Measurements from ENCODE around the gene TRIM63.

TRIM63 gene

GRCh38 chr1:26053718-26054560 lies 13.5 kb downstream of the TRIM63 start:
- no peak for DNase-seq

- no peak for DNase-seq
Measured at GRCh38 chr1:26050248-26050640, 17.2 kb downstream of the TRIM63 start.

GRCh38 chr1:26049531-26050247 lies 17.7 kb downstream of the TRIM63 start:
- DNase-seq: no peak

- DNase-seq: no peak
Measured at GRCh38 chr1:26047278-26047874, 20.1 kb downstream of the TRIM63 start.

- no peak for DNase-seq
Measured at GRCh38 chr1:26046246-26047095, 21.0 kb downstream of the TRIM63 start.

GRCh38 chr1:26045722-26046245 lies 21.6 kb downstream of the TRIM63 start, which contains the start of gene SLC30A2:
Gene SLC30A2 (minus strand): TSS chr1:26046118. CDS start chr1:26045896, 222 bp downstream.
- DNase-seq: no peak

GRCh38 chr1:26044971-26045721 lies 22.3 kb downstream of the TRIM63 start:
- DNase-seq: no peak

GRCh38 chr1:26044414-26044813 lies 23.0 kb downstream of the TRIM63 start:
- no peak for DNase-seq

GRCh38 chr1:26043765-26044164 lies 23.7 kb downstream of the TRIM63 start:
- no peak for DNase-seq

GRCh38 chr1:26041978-26042377 lies 25.5 kb downstream of the TRIM63 start:
- DNase-seq: no peak

GRCh38 chr1:26041401-26041800 lies 26.0 kb downstream of the TRIM63 start:
- no peak for DNase-seq

GRCh38 chr1:26038904-26039303 lies 28.5 kb downstream of the TRIM63 start:
- DNase-seq: no peak

- no peak for DNase-seq
Measured at GRCh38 chr1:26038477-26038876, 29.0 kb downstream of the TRIM63 start.

GRCh38 chr1:26037904-26038303 lies 29.5 kb downstream of the TRIM63 start:
- DNase-seq: no peak

- DNase-seq: no peak
Measured at GRCh38 chr1:26036756-26037281, 30.6 kb downstream of the TRIM63 start.

GRCh38 chr1:26035959-26036755 lies 31.3 kb downstream of the TRIM63 start:
- no peak for DNase-seq

GRCh38 chr1:26035203-26035958 lies 32.0 kb downstream of the TRIM63 start:
- DNase-seq: peak; percentile 86

- DNase-seq: no peak
Measured at GRCh38 chr1:26034504-26035202, 32.8 kb downstream of the TRIM63 start.
